Epithelial cell of prostate (primary cell): ENCODE measurements around the gene STAP1.

Source experiments
- DNase-seq: peaks from one replicate; pipeline ENCODE4 v3.0.0-alpha.2; 2011; ENCODE audit warnings: low read depth, low spot score
- H3K27ac ChIP-seq: fragments of 450-650 bp; 2 replicates; pipeline ENCODE4 v1.5.1; 2017; ENCODE audit warnings: mild to moderate bottlenecking

The STAP1 gene

GRCh38 chr4:67554096-67554495, 4.4 kb upstream of the STAP1 start:
- no peak overlapping the region for H3K27ac ChIP-seq
- no peak for DNase-seq

- no peak for DNase-seq
- no peak overlapping the region for H3K27ac ChIP-seq
Measured at GRCh38 chr4:67555447-67555846, 3.1 kb upstream of the STAP1 start.

DNA sequence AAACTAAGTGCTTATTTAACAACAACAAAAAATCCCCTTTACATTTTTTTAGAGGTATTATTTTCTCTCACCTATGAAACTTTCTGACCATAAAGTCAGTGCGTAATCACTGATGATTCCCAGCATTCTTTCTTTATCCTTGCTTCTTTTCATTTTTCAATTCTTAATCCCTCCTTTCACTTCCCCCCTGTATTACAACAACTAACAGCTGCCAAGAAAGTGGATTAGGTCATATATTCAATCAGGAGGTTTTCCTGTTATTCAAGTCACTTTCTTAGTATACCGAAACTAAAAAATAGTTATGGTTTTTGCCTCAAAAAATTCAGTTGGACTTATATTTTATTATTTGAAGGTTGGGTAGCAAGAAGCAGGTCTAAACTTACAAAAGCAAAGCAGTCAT, 2.1 kb upstream of the STAP1 start:
- DNase-seq: no peak

GRCh38 chr4:67565284-67565683, 6.8 kb downstream of the STAP1 start:
- no peak overlapping the region for H3K27ac ChIP-seq
- DNase-seq: no peak

More for the DNA sequence above, 2.1 kb upstream of the STAP1 start:
- no peak overlapping the region for H3K27ac ChIP-seq

GRCh38 chr4:67566335-67566734, 7.8 kb downstream of the STAP1 start:
- no peak for DNase-seq
- H3K27ac ChIP-seq: no peak overlapping the region

DNA sequence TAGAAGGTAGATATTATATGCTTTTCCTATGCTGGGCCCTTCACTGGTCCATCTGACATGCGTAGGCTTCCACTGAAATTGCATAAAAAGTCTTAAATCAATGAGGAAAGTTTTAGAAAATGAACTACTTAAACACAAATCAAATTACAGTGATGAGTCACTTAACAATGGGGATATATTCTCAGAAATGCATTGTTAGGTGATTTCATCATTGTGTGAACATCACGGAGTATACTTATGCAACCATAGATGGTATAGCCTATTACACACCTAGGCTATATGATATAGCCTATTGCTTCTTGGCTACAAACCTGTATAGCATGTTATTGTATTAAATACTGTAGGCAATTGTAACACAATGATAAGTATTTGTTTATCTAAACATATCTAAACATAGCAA, 10.3 kb downstream of the STAP1 start:
- DNase-seq: peak; percentile 41
- H3K27ac ChIP-seq: peak overlapping the region; percentile 21

DNA sequence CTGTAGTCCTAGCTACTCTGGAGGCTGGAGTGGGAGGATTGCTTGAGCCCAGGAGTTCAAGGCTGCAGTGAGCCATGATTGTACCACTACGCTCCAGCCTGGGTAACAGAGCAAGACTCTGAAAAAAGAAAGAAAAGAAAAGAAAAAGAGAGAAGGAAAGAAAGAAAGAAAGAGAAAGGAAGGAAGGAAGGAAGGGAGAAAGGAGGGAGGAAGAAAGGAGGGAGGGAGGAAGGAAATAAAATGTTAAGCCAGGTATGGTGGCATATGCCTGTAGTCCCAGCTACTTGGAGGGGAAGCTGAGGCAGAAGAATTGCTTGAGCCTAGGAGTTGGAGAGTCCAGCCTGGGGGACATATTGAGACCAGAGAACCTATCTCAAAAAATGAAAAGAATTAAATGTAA, 12.0 kb downstream of the STAP1 start:
- DNase-seq: no peak
- no peak overlapping the region for H3K27ac ChIP-seq

GRCh38 chr4:67571975-67572374, 13.4 kb downstream of the STAP1 start:
- no peak overlapping the region for H3K27ac ChIP-seq
- DNase-seq: no peak

- H3K27ac ChIP-seq: no peak overlapping the region
- no peak for DNase-seq
Measured at GRCh38 chr4:67573193-67573592, 14.7 kb downstream of the STAP1 start.

- no peak for DNase-seq
- H3K27ac ChIP-seq: no peak overlapping the region
Measured at GRCh38 chr4:67575232-67576058, 16.9 kb downstream of the STAP1 start.

GRCh38 chr4:67576059-67576466, 17.5 kb downstream of the STAP1 start:
- DNase-seq: no peak
- no peak overlapping the region for H3K27ac ChIP-seq

DNA sequence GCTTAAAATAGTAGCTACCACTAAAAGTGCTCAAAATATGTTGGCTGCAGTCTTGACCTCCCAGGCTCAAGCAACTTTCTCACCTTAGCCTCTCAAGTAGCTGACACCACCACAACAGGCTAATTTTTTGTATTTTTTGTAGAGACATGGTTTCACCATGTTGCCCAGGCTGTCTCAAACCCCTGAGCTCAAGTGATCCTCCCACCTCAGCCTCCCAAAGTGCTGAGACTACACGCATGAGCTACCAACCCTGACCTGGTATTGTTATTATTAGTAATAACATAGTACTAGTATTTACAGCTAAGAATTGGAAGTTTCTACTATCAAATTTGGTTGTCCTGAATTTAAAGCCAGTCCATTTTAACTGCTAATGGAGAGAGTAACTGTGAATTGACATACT, 18.0 kb downstream of the STAP1 start:
- no peak overlapping the region for H3K27ac ChIP-seq
- DNase-seq: no peak

DNA sequence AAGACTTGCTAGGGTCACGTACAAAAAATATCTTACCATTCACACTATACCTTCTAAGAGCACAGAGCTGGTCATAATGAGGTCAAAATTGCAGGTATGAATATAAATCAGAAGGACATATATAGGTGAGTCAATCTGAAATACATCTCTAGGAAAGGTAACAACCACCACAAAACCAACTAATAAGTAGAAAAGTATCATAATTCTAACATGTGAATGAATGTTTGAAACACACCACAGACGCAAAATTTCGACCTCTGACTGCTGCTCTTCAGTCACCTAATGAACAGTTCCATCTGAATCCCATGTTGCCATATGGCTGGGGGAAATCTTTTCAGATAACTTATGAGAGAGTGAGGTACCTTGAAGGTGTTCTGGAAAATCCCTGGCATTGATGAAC, 22.1 kb downstream of the STAP1 start:
- H3K27ac ChIP-seq: no peak overlapping the region
- DNase-seq: no peak

GRCh38 chr4:67581208-67581857, 22.8 kb downstream of the STAP1 start:
- no peak overlapping the region for H3K27ac ChIP-seq
- DNase-seq: no peak

DNA sequence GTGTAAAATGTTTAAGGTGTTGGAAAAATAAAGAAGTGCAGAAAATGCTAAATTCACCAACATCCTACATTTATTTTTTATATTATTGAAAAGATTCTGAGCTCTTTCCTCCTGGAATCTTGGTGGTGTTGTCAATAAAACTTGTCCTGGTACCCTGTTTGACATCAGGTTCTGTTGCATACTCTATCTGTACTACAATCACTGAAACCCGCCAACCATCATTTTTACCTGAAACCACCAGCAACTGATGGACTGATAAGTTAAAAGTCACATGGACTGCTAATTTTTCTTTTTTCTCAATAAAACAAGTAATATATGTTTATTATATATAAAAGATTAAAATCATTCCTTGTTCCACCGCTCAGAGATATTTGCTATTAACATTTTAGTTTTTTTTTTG, 23.4 kb downstream of the STAP1 start:
- no peak overlapping the region for H3K27ac ChIP-seq
- no peak for DNase-seq

- no peak for DNase-seq
- no peak overlapping the region for H3K27ac ChIP-seq
Measured at GRCh38 chr4:67584496-67584895, 26.0 kb downstream of the STAP1 start.

DNA sequence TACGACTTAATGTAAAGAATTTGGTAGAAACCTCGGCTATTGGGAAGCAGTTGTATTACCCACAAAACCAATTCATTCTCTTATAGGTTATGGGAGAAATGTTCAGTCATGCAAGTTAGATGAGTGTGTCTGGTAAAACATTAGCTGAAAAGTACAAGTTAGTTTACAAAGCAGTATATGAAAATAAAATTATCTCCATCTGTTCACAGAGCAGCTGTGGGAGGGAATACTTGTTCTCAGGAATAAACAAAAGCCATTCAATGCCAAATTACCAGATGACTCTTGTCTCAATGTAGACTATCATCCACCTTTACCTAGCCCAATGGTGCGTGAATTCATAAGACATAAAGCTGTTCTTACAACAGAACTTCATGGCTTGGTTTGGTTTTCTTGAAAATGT, 28.6 kb downstream of the STAP1 start:
- DNase-seq: no peak
- no peak overlapping the region for H3K27ac ChIP-seq

DNA sequence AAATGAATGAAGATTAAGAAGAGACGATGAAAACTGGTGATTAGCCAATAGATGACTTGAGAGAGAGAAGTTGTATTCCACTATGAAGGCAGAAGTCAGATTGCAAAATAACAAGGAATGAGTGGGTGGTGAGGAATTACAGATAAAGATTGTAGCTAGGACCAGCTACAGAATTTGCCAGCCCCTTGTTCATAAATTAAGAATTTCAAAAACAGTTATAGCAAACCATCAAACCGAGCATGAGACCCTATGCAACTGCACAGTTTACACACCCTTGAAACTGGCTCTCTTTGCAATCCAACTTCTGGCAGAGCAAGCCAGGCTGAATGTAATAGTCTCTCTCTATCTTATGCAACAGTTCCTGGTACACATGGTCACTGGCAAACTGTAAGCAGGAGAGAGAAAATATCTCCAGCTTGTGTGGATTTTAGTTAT, 35.2 kb downstream of the STAP1 start:
- no peak for DNase-seq

DNA sequence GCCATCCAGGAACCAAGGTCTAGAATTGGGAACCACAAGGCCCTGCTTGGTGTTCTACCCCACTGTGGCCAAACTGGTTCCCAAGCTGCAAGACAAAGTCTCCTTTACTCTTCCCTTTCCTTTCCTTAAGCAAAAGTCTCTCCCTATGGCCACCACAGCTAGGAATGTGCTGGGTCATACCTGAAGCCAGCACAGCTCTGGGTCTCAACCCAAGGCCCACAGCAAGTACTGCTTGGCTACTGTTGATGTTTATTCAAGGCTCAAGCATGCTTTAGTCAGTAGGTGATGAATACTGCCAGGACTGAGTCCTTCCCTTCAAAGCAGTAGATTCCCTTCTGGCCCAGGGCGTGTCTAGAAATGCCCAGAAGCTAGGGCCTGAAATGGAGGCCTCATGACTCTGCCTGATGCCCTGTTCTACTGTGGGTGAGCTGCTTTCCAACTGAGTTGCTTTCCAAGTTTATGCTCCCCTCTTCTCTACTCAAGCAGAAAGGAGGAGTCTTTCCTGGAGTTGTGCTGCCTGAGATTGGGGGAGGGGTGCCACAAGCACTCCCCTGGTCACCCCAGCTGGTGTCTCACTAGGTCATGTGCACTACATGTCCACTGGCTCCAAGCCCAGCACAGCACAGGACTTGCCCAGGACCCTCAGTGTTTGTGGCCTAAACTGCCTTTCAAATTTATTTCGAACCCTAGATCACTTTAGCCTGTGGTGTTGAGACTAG, 44.9 kb downstream of the STAP1 start:
- peak overlapping the region; percentile 55 for H3K27ac ChIP-seq
- peak; percentile 53 for DNase-seq

More for the DNA sequence above, 35.2 kb downstream of the STAP1 start:
- no peak overlapping the region for H3K27ac ChIP-seq

GRCh38 chr4:67604029-67604381, 45.5 kb downstream of the STAP1 start:
- no peak for DNase-seq

GRCh38 chr4:67604749-67605148, 46.2 kb downstream of the STAP1 start:
- no peak for DNase-seq
- no peak overlapping the region for H3K27ac ChIP-seq

More at GRCh38 chr4:67604029-67604381, 45.5 kb downstream of the STAP1 start:
- peak overlapping the region; percentile 55 for H3K27ac ChIP-seq
